GM12872 (cell line): ENCODE data around the gene RAET1E.

Experiments
- CTCF ChIP-seq: IDR thresholded peaks from 3 replicates; pipeline ENCODE4 v1.5.1; 2011; ENCODE audit warnings: low read depth, mild to moderate bottlenecking, low read length, moderate library complexity; ENCODE audit not compliant: insufficient read depth

RAET1E gene

GRCh38 chr6:149910721-149911151, 12.8 kb upstream of the RAET1E start:
- TF ChIP-seq CTCF: no peak

GRCh38 chr6:149909701-149910470, 12.0 kb upstream of the RAET1E start:
- TF ChIP-seq CTCF: no peak

GRCh38 chr6:149907317-149907716, 9.4 kb upstream of the RAET1E start:
- no peak for TF ChIP-seq CTCF

GRCh38 chr6:149906405-149906804, 8.5 kb upstream of the RAET1E start:
- TF ChIP-seq CTCF: no peak

GRCh38 chr6:149905911-149906371, 8.0 kb upstream of the RAET1E start:
- TF ChIP-seq CTCF: no peak

- TF ChIP-seq CTCF: no peak
Measured at GRCh38 chr6:149905371-149905910, 7.5 kb upstream of the RAET1E start.

- TF ChIP-seq CTCF: no peak
Measured at GRCh38 chr6:149904661-149905370, 6.9 kb upstream of the RAET1E start.
